Brain microvascular endothelial cell (primary cell): ENCODE data around the gene FYB1.

ENCODE experiments used
- DNase-seq: peaks from one replicate; pipeline ENCODE4 v3.0.0-alpha.2; 2020
- H3K27ac ChIP-seq: fragments of 250-450 bp; sonication (Bioruptor Pico); 2 replicates; pipeline ENCODE4 v1.5.1; 2020; ENCODE audit warnings: mild to moderate bottlenecking, moderate library complexity
- H3K27me3 ChIP-seq: fragments of 250-450 bp; sonication (Bioruptor Pico); replicated peaks from 2 replicates; pipeline ENCODE4 v1.5.1; 2020; ENCODE audit warnings: mild to moderate bottlenecking
- H3K36me3 ChIP-seq: fragments of 250-450 bp; sonication (Bioruptor Pico); replicated peaks from 2 replicates; pipeline ENCODE4 v1.5.1; 2020; ENCODE audit warnings: mild to moderate bottlenecking
- H3K4me3 ChIP-seq: 2 replicates; pipeline ENCODE4 v1.5.1; 2011; ENCODE audit warnings: low read depth, mild to moderate bottlenecking, control low read depth, low read length, moderate library complexity
- in situ Hi-C: cut with HindIII; loops from 2 replicates; pipeline ENCODE4 v1.10.0; 2017; ENCODE audit warnings: low sequenced_read_pairs, low pct_ligation_motif_present
- TF ChIP-seq, protein P1 (sequence below): IDR thresholded peaks from 2 replicates; pipeline ENCODE4 v1.5.1; 2011; ENCODE audit warnings: low read depth, mild to moderate bottlenecking, moderate library complexity, low read length, control low read depth, inconsistent platforms; ENCODE audit errors: missing control alignments

The FYB1 gene

DNA sequence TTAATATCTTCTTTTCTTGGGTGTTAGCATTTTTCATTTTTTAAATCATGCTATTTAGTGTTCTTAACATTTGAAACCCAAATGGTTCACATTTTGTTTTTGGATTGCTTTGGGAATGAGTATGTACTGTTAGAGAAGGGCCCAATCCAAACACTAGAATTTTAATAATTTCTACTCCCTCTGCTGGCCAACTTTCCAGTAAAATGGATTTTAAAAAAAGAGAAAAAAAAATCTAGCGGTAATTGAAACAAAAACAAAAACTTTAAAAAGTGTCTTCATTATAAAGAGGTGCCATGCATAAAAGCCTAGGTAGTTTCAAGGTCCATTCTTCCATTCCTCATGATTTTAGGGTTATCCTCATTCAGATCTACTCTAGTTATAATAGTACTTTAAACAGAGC is 113.0 kb downstream of the FYB1 start:
- DNase-seq, result no peak
- Histone ChIP-seq H3K27ac (no peak overlapping the region), H3K36me3 (no peaks in the 10 kb centered on the region), H3K4me3 (no peak overlapping the region), H3K27me3 (no peaks in the 10 kb centered on the region)
- in situ Hi-C loops, result no loop called here
- TF ChIP-seq, protein P1, sequence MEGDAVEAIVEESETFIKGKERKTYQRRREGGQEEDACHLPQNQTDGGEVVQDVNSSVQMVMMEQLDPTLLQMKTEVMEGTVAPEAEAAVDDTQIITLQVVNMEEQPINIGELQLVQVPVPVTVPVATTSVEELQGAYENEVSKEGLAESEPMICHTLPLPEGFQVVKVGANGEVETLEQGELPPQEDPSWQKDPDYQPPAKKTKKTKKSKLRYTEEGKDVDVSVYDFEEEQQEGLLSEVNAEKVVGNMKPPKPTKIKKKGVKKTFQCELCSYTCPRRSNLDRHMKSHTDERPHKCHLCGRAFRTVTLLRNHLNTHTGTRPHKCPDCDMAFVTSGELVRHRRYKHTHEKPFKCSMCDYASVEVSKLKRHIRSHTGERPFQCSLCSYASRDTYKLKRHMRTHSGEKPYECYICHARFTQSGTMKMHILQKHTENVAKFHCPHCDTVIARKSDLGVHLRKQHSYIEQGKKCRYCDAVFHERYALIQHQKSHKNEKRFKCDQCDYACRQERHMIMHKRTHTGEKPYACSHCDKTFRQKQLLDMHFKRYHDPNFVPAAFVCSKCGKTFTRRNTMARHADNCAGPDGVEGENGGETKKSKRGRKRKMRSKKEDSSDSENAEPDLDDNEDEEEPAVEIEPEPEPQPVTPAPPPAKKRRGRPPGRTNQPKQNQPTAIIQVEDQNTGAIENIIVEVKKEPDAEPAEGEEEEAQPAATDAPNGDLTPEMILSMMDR, result peak; percentile 22

DNA sequence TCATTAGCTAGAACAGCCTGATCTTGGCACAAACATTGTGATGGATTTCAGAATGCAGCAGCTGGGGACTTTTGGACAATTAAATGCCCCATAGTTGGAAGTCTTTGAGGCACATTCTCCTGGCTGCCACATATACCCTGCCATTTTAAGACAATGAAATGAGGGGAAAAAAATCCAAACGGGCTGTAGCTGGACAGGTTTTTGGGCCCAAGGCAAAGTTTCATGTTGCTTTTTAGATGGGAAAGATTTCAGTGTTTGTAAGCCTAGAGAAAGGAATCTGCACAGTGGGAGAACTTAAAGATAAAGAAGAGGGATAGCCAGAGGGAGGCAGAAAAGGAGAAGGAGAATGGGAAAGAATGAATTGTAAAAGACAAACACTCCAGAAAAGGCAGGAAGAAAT is 115.1 kb downstream of the FYB1 start:
- DNase-seq, result no peak
- no peak overlapping the region for H3K27ac ChIP-seq
- no peaks in the 10 kb centered on the region for H3K36me3 ChIP-seq
- TF ChIP-seq, protein P1, result no peak
- in situ Hi-C loops, result no loop called here
- H3K27me3 ChIP-seq, result no peaks in the 10 kb centered on the region
- no peak overlapping the region for H3K4me3 ChIP-seq

DNA sequence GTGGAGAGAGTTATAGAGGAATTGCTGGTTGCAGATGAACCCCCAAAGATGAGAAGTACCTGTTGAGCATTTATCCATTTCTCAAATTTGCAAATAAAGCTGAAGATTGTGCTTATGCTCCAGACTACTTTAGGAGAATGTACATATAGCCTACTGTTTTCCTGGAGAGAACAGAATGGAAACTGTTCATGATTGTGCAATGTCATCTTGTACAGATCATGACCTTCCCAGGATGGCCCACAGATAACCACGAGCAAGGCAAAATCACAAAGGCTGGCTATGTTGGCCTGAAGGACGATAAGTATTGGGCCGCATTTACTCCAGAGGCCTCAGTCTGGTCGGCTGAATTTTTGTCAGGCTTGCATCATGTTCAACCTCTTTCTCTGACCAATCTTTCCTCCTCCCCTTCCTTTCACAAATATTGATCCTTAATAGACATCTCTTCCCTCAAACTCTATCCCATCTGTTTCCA is 116.6 kb downstream of the FYB1 start:
- no peak overlapping the region for H3K4me3 ChIP-seq
- peak; percentile 57 for DNase-seq
- H3K36me3 ChIP-seq, result no peaks in the 10 kb centered on the region
- TF ChIP-seq, protein P1, result no peak
- H3K27me3 ChIP-seq, result no peaks in the 10 kb centered on the region
- H3K27ac ChIP-seq, result peak overlapping the region; percentile 95
- in situ Hi-C loops, result no loop called here

DNA sequence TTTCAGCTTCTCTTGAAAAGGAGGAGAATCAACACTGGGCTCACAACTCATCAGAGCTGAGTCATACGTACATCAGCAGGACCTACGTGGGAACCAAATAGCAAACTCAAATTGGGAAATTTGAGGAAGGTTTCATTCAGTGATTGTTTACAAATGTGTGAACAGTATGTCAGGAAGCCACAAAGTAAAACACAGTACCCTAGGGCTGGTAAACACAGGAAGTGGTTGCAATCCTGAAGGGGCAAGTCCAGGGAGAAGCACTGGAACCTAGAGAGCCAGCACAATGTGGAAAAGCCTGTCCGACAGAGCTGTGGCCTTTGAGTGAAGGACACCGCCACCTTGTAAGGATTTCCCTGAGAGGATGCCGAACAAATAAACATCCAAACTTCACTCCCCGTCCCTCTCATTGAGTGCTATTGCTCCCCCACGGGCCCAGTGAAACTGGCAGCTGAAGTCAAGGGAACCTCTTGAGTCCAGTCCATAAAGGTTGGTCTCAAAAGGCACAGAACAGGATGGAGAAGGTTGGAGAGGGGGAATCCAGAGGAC is 118.4 kb downstream of the FYB1 start:
- Histone ChIP-seq H3K27me3 (no peaks in the 10 kb centered on the region), H3K36me3 (no peaks in the 10 kb centered on the region), H3K4me3 (no peak overlapping the region), H3K27ac (peak overlapping the region; percentile 95)
- TF ChIP-seq, protein P1, result no peak
- DNase-seq, result peak; percentile 89
- in situ Hi-C loops, result no loop called here

DNA sequence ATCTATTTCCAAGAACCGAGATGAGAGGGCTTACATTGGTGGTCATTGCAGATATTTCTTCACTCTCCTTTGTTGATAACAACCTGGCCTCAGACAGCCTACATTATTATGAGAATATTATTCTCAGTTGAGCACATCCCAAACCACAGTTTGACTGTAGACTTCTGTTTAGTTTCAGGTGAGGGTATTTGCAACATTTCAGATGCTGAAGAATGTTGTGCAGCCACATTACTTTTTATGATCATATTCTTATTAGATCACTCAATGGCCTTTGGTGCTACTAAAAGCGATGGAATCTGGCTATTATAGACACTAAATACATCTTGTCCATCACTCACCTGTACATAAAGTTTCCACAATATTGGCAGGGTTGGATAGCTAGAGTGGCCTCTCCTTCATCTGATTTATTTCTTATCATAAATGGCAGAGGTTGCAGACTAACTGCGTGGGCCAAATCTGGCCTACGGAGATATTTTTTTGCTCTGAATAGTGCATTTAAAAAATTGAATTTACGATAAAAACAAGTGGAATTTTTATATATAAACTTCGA is 119.0 kb downstream of the FYB1 start:
- H3K36me3 ChIP-seq, result no peaks in the 10 kb centered on the region
- in situ Hi-C loops, result no loop called here
- H3K4me3 ChIP-seq, result no peak overlapping the region
- H3K27me3 ChIP-seq, result no peaks in the 10 kb centered on the region
- TF ChIP-seq, protein P1, result no peak
- DNase-seq, result no peak
- peak overlapping the region; percentile 95 for H3K27ac ChIP-seq

DNA sequence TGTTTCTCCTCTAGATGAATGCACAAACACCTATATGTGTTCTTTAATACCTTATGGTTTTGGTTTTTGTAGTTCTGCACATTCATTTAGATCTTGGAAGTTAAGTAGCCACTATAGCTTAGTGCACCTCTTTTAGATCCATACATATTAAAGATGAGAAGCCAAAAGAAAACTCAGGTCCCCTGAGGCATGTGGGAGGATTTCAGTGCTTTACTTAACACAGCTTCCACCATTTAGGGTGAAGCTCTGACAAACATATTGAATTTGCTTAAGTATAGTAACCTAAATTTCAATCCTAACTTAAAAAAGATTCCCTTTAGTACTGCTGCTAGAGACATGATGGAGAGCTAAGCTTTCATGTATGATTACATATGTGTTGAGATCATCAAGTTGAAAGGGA is 119.5 kb downstream of the FYB1 start:
- H3K4me3 ChIP-seq, result no peak overlapping the region
- DNase-seq, result no peak
- no peak overlapping the region for H3K27ac ChIP-seq
- no peaks in the 10 kb centered on the region for H3K27me3 ChIP-seq
- TF ChIP-seq, protein P1, result no peak
- in situ Hi-C loops, result no loop called here
- no peaks in the 10 kb centered on the region for H3K36me3 ChIP-seq
